ENCODE results near the gene TEAD2. TPM values are rescaled to one million over a fixed set of nuclear protein-coding genes. Genes with fewer than 3 reads are reported as not detected.

TEAD2 gene
- total and polyA plus RNA-seq, 2 of the 13 experiments (the other 11 are each of a cell fraction or from before 2014, with no cell fraction given): 10.8 to 12.5 TPM

- CTCF ChIA-PET (ENCODE audit: low intra/inter-chr PET ratio, low total read pairs): no interaction called here
These were observed 6.3 kb downstream of the TEAD2 start for GRCh38 chr19:49355909-49356353.

GRCh38 chr19:49349567-49349966, 12.6 kb downstream of the TEAD2 start:
- POLR2A ChIA-PET: interaction anchor here (1.7 kb wide), 1 partner anchor 12 kb away, joined by 6 read pairs; the partner anchor contains the start of gene TEAD2
- in situ Hi-C loops (cut with HindIII; ENCODE audit: extremely low pct_ligation_motif_present, low pct_unique_long_range_greater_than_20kb): no loop called here
- Histone ChIP-seq H3K9me3 (ENCODE audit: low read length) (no peaks in the 10 kb centered on the region), H3K4me2 (ENCODE audit: low read depth, low read length) (no peak overlapping the region), H3K4me3 (replicated peaks in 1 of 3; ENCODE audit: insufficient read depth in 1 of 3, low read depth in 2 of 3, low read length in 3 of 3) (no peak overlapping the region), H3K27me3 (ENCODE audit: control insufficient read depth in 1 of 2, insufficient read depth in 2 of 2, low read length in 2 of 2) (no peaks in the 10 kb centered on the region), H4K20me1 (ENCODE audit: insufficient read depth, low read length) (no peaks in the 10 kb centered on the region), H3K9ac (ENCODE audit: insufficient read depth, low read depth, low read length) (no peak overlapping the region), H3K79me2 (ENCODE audit: insufficient read depth, low read length) (no peaks in the 10 kb centered on the region), H2AFZ (ENCODE audit: low read length) (no peak overlapping the region), H3K36me3 (replicated peaks in 1 of 2; ENCODE audit: control insufficient read depth in 1 of 2, insufficient read depth in 2 of 2, low read length in 2 of 2) (peaks cover 5 to 6% of the 10 kb centered on the region in 2 experiments; a peak in 2 of 5 replicates), H3K4me1 (ENCODE audit: insufficient read depth, low read length) (no peaks in the 10 kb centered on the region), H3K27ac (ENCODE audit: extremely low read length, insufficient read depth, low read length) (no peak overlapping the region)
- CTCF ChIA-PET (ENCODE audit: low intra/inter-chr PET ratio, low total read pairs): no interaction called here
- intact Hi-C loops (cut with micrococcal nuclease; ENCODE audit: unreplicated experiment): no loop called here
- WGBS (ENCODE audit: low lambda C conversion rate): 94% methylated on average over 2 of the region's 2 CpGs
- DNase-seq (ENCODE audit: low spot score) (no peak), FAIRE-seq (no peak), ATAC-seq (no peak)
- BruUV-seq (replicated peaks): no TSS peak
- TF ChIP-seq ZNF33B (CRISPR knock-in tag; IDR thresholded peaks at IDR 0.05) (no peak), PLRG1 (conservative IDR thresholded peaks at IDR 0.05) (no peak), ZBTB14 (CRISPR knock-in tag; IDR thresholded peaks at IDR 0.05) (no peak), REST (IDR thresholded peaks at IDR 0.05; ENCODE audit: borderline replicate concordance in 1 of 2, low read depth in 1 of 2, low read length in 2 of 2) (no peak), IKZF1 (IDR thresholded peaks at IDR 0.05) (no peak), SALL2 (CRISPR knock-in tag; IDR thresholded peaks at IDR 0.05) (no peak)

More at GRCh38 chr19:49355909-49356353, 6.3 kb downstream of the TEAD2 start:
- H4K20me1 ChIP-seq (ENCODE audit: insufficient read depth, low read length): no peaks in the 10 kb centered on the region
- no peaks in the 10 kb centered on the region for H3K9me3 ChIP-seq (ENCODE audit: low read length)
- peak overlapping the region; percentile 14; the same call in 1 of the 2 replicates for H3K9ac ChIP-seq (ENCODE audit: insufficient read depth, low read depth, low read length)
- FAIRE-seq (no peak), DNase-seq (ENCODE audit: low spot score) (no peak), ATAC-seq (no peak)
- H3K79me2 ChIP-seq (ENCODE audit: insufficient read depth, low read length): no peaks in the 10 kb centered on the region
- no peak overlapping the region for H2AFZ ChIP-seq (ENCODE audit: low read length)
- H3K4me1 ChIP-seq (ENCODE audit: insufficient read depth, low read length): peaks cover 18% of the 10 kb centered on the region
- no peak overlapping the region for H3K4me3 ChIP-seq (replicated peaks in 1 of 3; ENCODE audit: insufficient read depth in 1 of 3, low read depth in 2 of 3, low read length in 3 of 3)
- in situ Hi-C loops (cut with HindIII; ENCODE audit: extremely low pct_ligation_motif_present, low pct_unique_long_range_greater_than_20kb): no loop called here
- TF ChIP-seq ZNF251 (CRISPR knock-in tag; IDR thresholded peaks at IDR 0.05): no peak
- TF ChIP-seq ZNF678 (CRISPR knock-in tag; IDR thresholded peaks at IDR 0.05): no peak
- no peak for TF ChIP-seq NR1H2 (CRISPR knock-in tag; IDR thresholded peaks at IDR 0.05; ENCODE audit: borderline replicate concordance, low read depth)
- no peak for TF ChIP-seq ZNF337 (CRISPR knock-in tag; IDR thresholded peaks at IDR 0.05; ENCODE audit: borderline replicate concordance, low read depth)
- TF ChIP-seq, protein P1, sequence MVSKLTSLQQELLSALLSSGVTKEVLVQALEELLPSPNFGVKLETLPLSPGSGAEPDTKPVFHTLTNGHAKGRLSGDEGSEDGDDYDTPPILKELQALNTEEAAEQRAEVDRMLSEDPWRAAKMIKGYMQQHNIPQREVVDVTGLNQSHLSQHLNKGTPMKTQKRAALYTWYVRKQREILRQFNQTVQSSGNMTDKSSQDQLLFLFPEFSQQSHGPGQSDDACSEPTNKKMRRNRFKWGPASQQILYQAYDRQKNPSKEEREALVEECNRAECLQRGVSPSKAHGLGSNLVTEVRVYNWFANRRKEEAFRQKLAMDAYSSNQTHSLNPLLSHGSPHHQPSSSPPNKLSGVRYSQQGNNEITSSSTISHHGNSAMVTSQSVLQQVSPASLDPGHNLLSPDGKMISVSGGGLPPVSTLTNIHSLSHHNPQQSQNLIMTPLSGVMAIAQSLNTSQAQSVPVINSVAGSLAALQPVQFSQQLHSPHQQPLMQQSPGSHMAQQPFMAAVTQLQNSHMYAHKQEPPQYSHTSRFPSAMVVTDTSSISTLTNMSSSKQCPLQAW (CRISPR knock-in tag; IDR thresholded peaks at IDR 0.05): no peak
- TF ChIP-seq, protein P2, sequence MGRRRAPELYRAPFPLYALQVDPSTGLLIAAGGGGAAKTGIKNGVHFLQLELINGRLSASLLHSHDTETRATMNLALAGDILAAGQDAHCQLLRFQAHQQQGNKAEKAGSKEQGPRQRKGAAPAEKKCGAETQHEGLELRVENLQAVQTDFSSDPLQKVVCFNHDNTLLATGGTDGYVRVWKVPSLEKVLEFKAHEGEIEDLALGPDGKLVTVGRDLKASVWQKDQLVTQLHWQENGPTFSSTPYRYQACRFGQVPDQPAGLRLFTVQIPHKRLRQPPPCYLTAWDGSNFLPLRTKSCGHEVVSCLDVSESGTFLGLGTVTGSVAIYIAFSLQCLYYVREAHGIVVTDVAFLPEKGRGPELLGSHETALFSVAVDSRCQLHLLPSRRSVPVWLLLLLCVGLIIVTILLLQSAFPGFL (CRISPR knock-in tag; IDR thresholded peaks at IDR 0.05): no peak
- no peak overlapping the region for H3K27ac ChIP-seq (ENCODE audit: extremely low read length, insufficient read depth, low read length)
- no TSS peak for BruUV-seq (replicated peaks)
- no peak overlapping the region for H3K4me2 ChIP-seq (ENCODE audit: low read depth, low read length)
- 86% methylated on average over 12 of the region's 12 CpGs for WGBS (ENCODE audit: low lambda C conversion rate)
- no peaks in the 10 kb centered on the region for H3K27me3 ChIP-seq (ENCODE audit: control insufficient read depth in 1 of 2, insufficient read depth in 2 of 2, low read length in 2 of 2)
- intact Hi-C loops (cut with micrococcal nuclease; ENCODE audit: unreplicated experiment): no loop called here
- POLR2A ChIA-PET: no interaction called here
- peaks cover 1 to 4% of the 10 kb centered on the region in 2 experiments; a peak in 1 of 5 replicates for H3K36me3 ChIP-seq (replicated peaks in 1 of 2; ENCODE audit: control insufficient read depth in 1 of 2, insufficient read depth in 2 of 2, low read length in 2 of 2)

All from HepG2 (cell line).